Caco-2 (cell line): Measurements from ENCODE around the gene DRD2. TPM values are rescaled to one million over a fixed set of nuclear protein-coding genes. Genes with fewer than 3 reads are reported as not detected.

Source experiments
- BruUV-seq: library from RNA; stranded (reverse); fragments of 400-500 nt; replicated peaks from 2 replicates; lab custom pipeline; 2021; lab: Mats Ljungman, UMichigan
- CTCF ChIA-PET: fragments of 300-600 bp; sonication (Branson Sonifier 250); formaldehyde crosslinking; loops from one replicate; lab custom pipeline; 2022; ENCODE audit warnings: antibody characterized with exemption; lab: Charles Lee
- POLR2A ChIA-PET: fragments of 300-600 bp; sonication (Branson Sonifier 250); formaldehyde crosslinking; loops from one replicate; lab custom pipeline; 2022; ENCODE audit warnings: antibody characterized with exemption; lab: Charles Lee
- DNase-seq, 2 experiments: peaks; one replicate each; pipeline versions ENCODE4 v3.0.0 to v3.0.0-alpha.2; 2020 to 2022
- H3K27me3 ChIP-seq: replicated peaks from 2 replicates; pipeline ENCODE4 v1.6.0; 2011; ENCODE audit warnings: low read length; ENCODE audit not compliant: control insufficient read depth, insufficient read depth
- H3K36me3 ChIP-seq: 2 replicates; pipeline ENCODE4 v1.5.1; 2011; ENCODE audit warnings: low read length; ENCODE audit not compliant: control insufficient read depth, insufficient read depth
- H3K4me1 ChIP-seq: fragments of 250-450 bp; sonication (Bioruptor Pico); 2 replicates; pipeline ENCODE4 v1.5.1; 2020; ENCODE audit warnings: mild to moderate bottlenecking
- H3K4me3 ChIP-seq: 2 replicates; pipeline ENCODE4 v1.5.1; 2011; ENCODE audit warnings: low read depth, mild to moderate bottlenecking, control low read depth, low read length
- H3K9me3 ChIP-seq: fragments of 250-450 bp; sonication (Bioruptor Pico); 2 replicates; pipeline ENCODE4 v1.5.1; 2020; ENCODE audit warnings: mild to moderate bottlenecking, moderate library complexity
- H3K27ac Mint-ChIP-seq: one replicate; pipeline ENCODE4 v1.8.0; 2022; ENCODE audit warnings: mixed read lengths; ENCODE audit not compliant: unreplicated experiment
- H3K27me3 Mint-ChIP-seq: one replicate; pipeline ENCODE4 v1.8.0; 2022; ENCODE audit warnings: mixed read lengths; ENCODE audit not compliant: insufficient read depth, unreplicated experiment
- H3K36me3 Mint-ChIP-seq: one replicate; pipeline ENCODE4 v1.8.0; 2022; ENCODE audit warnings: mild to moderate bottlenecking, mixed read lengths; ENCODE audit not compliant: insufficient read depth, unreplicated experiment
- H3K4me1 Mint-ChIP-seq: one replicate; pipeline ENCODE4 v1.8.0; 2022; ENCODE audit warnings: low read depth, mixed read lengths; ENCODE audit not compliant: unreplicated experiment
- H3K4me3 Mint-ChIP-seq: one replicate; pipeline ENCODE4 v1.8.0; 2022; ENCODE audit warnings: mild to moderate bottlenecking, moderate library complexity, mixed read lengths; ENCODE audit not compliant: unreplicated experiment
- H3K9me3 Mint-ChIP-seq: one replicate; pipeline ENCODE4 v1.8.0; 2022; ENCODE audit warnings: mixed read lengths; ENCODE audit not compliant: unreplicated experiment
- intact Hi-C: fragments of 100-400 bp; cut with micrococcal nuclease; formaldehyde crosslinking; loops from one replicate; pipeline ENCODE4 v1.10.0; 2022; ENCODE audit not compliant: unreplicated experiment
- total RNA-seq: library from RNA; stranded (reverse); gene quantifications from 2 replicates; pipeline ENCODE4 v1.2.3, GENCODE V29; 2022
- TF ChIP-seq, protein P1 (sequence below), 2 experiments: fragments of 200-600 bp in 1 of 2; IDR thresholded peaks; 1 replicate in 1 of 2; 2 replicates in 1 of 2; pipeline versions ENCODE4 v1.5.1 to v1.8.0; 2011 to 2022; ENCODE audit warnings: antibody characterized with exemption in 1 of 2, control low read depth in 1 of 2, inconsistent platforms in 1 of 2, low read depth in 1 of 2, low read length in 1 of 2, mild to moderate bottlenecking in 1 of 2, moderate library complexity in 1 of 2; ENCODE audit not compliant: insufficient read depth in 1 of 2, severe bottlenecking in 1 of 2, unreplicated experiment in 1 of 2

Gene DRD2
- total RNA-seq, 1 experiment from 2014 or later = 13.9 TPM

DNA sequence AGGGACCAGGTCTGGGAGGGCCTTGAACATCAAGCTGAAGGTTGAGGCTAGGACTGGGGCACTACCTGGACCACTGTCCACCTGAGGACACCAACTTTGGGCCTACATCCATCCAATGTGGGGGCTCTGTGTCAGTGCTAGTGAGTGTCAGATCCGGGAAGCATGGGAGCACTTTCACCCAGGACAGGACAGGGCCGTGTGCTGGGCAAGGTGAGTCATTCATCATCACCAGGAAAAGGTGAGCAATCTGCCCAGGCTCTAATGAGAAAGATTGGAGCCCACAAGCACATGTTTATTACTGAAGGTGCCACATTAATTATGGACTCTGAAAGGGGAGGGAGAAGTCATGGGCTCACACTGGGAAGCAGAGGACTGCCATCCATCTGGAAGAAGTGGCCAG is 39.7 kb upstream of the DRD2 start:
- Mint-ChIP-seq H3K27ac (no peak overlapping the region), H3K4me3 (no peak overlapping the region), H3K27me3 (no peaks in the 10 kb centered on the region), H3K4me1 (no peaks in the 10 kb centered on the region), H3K36me3 (no peaks in the 10 kb centered on the region), H3K9me3 (peaks cover 20% of the 10 kb centered on the region)
- TF ChIP-seq, protein P1, sequence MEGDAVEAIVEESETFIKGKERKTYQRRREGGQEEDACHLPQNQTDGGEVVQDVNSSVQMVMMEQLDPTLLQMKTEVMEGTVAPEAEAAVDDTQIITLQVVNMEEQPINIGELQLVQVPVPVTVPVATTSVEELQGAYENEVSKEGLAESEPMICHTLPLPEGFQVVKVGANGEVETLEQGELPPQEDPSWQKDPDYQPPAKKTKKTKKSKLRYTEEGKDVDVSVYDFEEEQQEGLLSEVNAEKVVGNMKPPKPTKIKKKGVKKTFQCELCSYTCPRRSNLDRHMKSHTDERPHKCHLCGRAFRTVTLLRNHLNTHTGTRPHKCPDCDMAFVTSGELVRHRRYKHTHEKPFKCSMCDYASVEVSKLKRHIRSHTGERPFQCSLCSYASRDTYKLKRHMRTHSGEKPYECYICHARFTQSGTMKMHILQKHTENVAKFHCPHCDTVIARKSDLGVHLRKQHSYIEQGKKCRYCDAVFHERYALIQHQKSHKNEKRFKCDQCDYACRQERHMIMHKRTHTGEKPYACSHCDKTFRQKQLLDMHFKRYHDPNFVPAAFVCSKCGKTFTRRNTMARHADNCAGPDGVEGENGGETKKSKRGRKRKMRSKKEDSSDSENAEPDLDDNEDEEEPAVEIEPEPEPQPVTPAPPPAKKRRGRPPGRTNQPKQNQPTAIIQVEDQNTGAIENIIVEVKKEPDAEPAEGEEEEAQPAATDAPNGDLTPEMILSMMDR (IDR thresholded peaks at IDR 0.05; ENCODE audit: insufficient read depth in 1 of 2, low read depth in 1 of 2, low read length in 1 of 2, severe bottlenecking in 1 of 2, unreplicated experiment in 1 of 2) = no peak
- Histone ChIP-seq H3K36me3 (no peaks in the 10 kb centered on the region), H3K9me3 (peaks cover 6% of the 10 kb centered on the region; the same call in 1 of the 2 replicates), H3K4me3 (no peak overlapping the region), H3K4me1 (no peaks in the 10 kb centered on the region), H3K27me3 (no peaks in the 10 kb centered on the region)
- ChIA-PET POLR2A (no interaction called here), CTCF (no interaction called here)
- no TSS peak for BruUV-seq
- DNase-seq = no peak
- intact Hi-C loops = no loop called here

DNA sequence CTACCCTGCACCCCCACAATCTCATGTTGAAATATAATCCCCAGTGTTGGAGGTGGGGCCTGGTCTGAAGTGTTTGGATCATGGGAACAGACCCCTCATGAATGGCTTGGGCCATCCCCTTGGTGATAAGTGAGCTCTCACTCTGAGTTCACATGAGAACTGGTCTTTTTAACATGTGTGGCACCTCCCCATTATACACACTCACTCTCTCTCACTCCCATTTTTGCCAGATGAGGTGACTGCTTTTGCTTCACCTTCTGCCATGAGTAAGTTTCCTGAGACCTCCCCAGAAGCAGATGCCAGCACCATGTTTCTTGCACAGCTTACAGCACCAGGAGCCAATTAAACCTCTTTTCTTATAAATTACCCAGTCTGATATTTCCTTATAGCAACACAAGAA is 32.1 kb upstream of the DRD2 start:
- CTCF ChIA-PET = no interaction called here
- Histone ChIP-seq H3K36me3 (no peaks in the 10 kb centered on the region), H3K27me3 (no peaks in the 10 kb centered on the region), H3K4me3 (no peak overlapping the region), H3K4me1 (0 out of 2 replicates have a peak, but pooled peaks cover 5% of the 10 kb centered on the region), H3K9me3 (no peaks in the 10 kb centered on the region)
- peaks cover 9% of the 10 kb centered on the region for H3K9me3 Mint-ChIP-seq
- H3K4me1 Mint-ChIP-seq = peaks cover 10% of the 10 kb centered on the region
- no peak overlapping the region for H3K27ac Mint-ChIP-seq
- intact Hi-C loops = no loop called here
- TF ChIP-seq, protein P1 (IDR thresholded peaks at IDR 0.05; ENCODE audit: insufficient read depth in 1 of 2, low read depth in 1 of 2, low read length in 1 of 2, severe bottlenecking in 1 of 2, unreplicated experiment in 1 of 2) = no peak
- H3K27me3 Mint-ChIP-seq = no peaks in the 10 kb centered on the region
- H3K4me3 Mint-ChIP-seq = no peak overlapping the region
- DNase-seq = no peak
- BruUV-seq = no TSS peak
- POLR2A ChIA-PET = no interaction called here
- H3K36me3 Mint-ChIP-seq = no peaks in the 10 kb centered on the region

DNA sequence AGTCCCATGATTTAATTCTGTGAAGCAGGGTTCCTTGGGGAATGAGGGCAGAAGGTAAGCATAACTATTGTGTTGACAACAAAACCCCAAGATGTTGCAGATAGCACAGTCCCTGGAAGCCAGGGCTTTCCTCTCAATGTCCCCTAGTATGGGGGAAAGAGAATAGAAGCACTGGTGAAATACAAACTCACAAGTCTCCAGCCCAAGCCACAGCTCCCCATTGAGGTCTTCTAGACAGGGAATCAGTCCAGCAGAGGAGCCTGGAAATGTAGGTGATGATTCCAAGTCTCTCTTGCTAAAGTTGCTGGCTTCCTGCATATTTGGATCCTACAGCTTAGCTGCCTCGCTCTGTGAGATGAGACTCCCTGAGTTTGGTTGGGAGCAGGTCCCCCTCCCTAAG is 31.7 kb upstream of the DRD2 start:
- Histone ChIP-seq H3K27me3 (no peaks in the 10 kb centered on the region), H3K4me3 (no peak overlapping the region), H3K9me3 (no peaks in the 10 kb centered on the region), H3K36me3 (no peaks in the 10 kb centered on the region), H3K4me1 (0 out of 2 replicates have a peak, but pooled peaks cover 5% of the 10 kb centered on the region)
- POLR2A ChIA-PET = no interaction called here
- no peak for DNase-seq
- BruUV-seq = no TSS peak
- H3K4me3 Mint-ChIP-seq = no peak overlapping the region
- H3K4me1 Mint-ChIP-seq = peaks cover 10% of the 10 kb centered on the region
- H3K27ac Mint-ChIP-seq = no peak overlapping the region
- H3K27me3 Mint-ChIP-seq = no peaks in the 10 kb centered on the region
- no peaks in the 10 kb centered on the region for H3K36me3 Mint-ChIP-seq
- TF ChIP-seq, protein P1 (IDR thresholded peaks at IDR 0.05; ENCODE audit: insufficient read depth in 1 of 2, low read depth in 1 of 2, low read length in 1 of 2, severe bottlenecking in 1 of 2, unreplicated experiment in 1 of 2) = no peak
- intact Hi-C loops = no loop called here
- CTCF ChIA-PET = no interaction called here
- peaks cover 9% of the 10 kb centered on the region for H3K9me3 Mint-ChIP-seq
